IPS-20b (cell line): ENCODE results near the gene TMEM62.

Experiments
- H3K27ac ChIP-seq: one replicate; pipeline ENCODE4 v1.5.1; 2013; ENCODE audit warnings: low read length
- H3K27me3 ChIP-seq: 2 replicates; pipeline ENCODE4 v1.6.1; 2013; ENCODE audit warnings: mild to moderate bottlenecking, low read length, inconsistent platforms; ENCODE audit not compliant: insufficient read depth
- H3K36me3 ChIP-seq: 2 replicates; pipeline ENCODE4 v1.6.1; 2013; ENCODE audit warnings: low read depth, mild to moderate bottlenecking, inconsistent platforms, low read length, moderate library complexity; ENCODE audit not compliant: insufficient read depth
- H3K4me1 ChIP-seq: 2 replicates; pipeline ENCODE4 v1.6.1; 2013; ENCODE audit warnings: mild to moderate bottlenecking, control low read depth, inconsistent platforms, low read length, moderate library complexity; ENCODE audit not compliant: insufficient read depth
- H3K4me3 ChIP-seq: 2 replicates; pipeline ENCODE4 v1.5.1; 2013; ENCODE audit warnings: mild to moderate bottlenecking, low read length, inconsistent platforms
- H3K9ac ChIP-seq: 2 replicates; pipeline ENCODE4 v1.6.1; 2013; ENCODE audit warnings: low read depth, mild to moderate bottlenecking, inconsistent platforms, low read length, moderate library complexity
- H3K9me3 ChIP-seq: 2 replicates; pipeline ENCODE4 v1.6.1; 2013; ENCODE audit warnings: mild to moderate bottlenecking, low read depth, low read length, inconsistent platforms; ENCODE audit not compliant: insufficient read depth

TMEM62 gene

GRCh38 chr15:43199945-43200488 is 66.6 kb downstream of the TMEM62 start:
- H3K9me3 ChIP-seq, result no peaks in the 10 kb centered on the region
- peaks cover 17% of the 10 kb centered on the region for H3K36me3 ChIP-seq
- no peaks in the 10 kb centered on the region for H3K27me3 ChIP-seq
- no peak overlapping the region for H3K27ac ChIP-seq
- no peaks in the 10 kb centered on the region for H3K4me1 ChIP-seq
- H3K4me3 ChIP-seq, result no peak overlapping the region
- no peak overlapping the region for H3K9ac ChIP-seq

GRCh38 chr15:43204016-43204901 is 70.9 kb downstream of the TMEM62 start:
- Histone ChIP-seq H3K4me1 (no peaks in the 10 kb centered on the region), H3K4me3 (no peak overlapping the region), H3K36me3 (no peaks in the 10 kb centered on the region), H3K9me3 (no peaks in the 10 kb centered on the region), H3K27me3 (no peaks in the 10 kb centered on the region; the same call in 1 of the 2 replicates), H3K9ac (no peak overlapping the region), H3K27ac (no peak overlapping the region)

GRCh38 chr15:43206054-43206453 is 72.7 kb downstream of the TMEM62 start:
- H3K27ac ChIP-seq, result no peak overlapping the region
- H3K36me3 ChIP-seq, result no peaks in the 10 kb centered on the region
- no peaks in the 10 kb centered on the region for H3K4me1 ChIP-seq
- H3K9me3 ChIP-seq, result no peaks in the 10 kb centered on the region; the same call in 1 of the 2 replicates
- H3K4me3 ChIP-seq, result no peak overlapping the region
- H3K27me3 ChIP-seq, result no peaks in the 10 kb centered on the region; the same call in 1 of the 2 replicates
- H3K9ac ChIP-seq, result no peak overlapping the region

GRCh38 chr15:43207024-43207423 is 73.6 kb downstream of the TMEM62 start:
- Histone ChIP-seq H3K9ac (no peak overlapping the region), H3K4me1 (no peaks in the 10 kb centered on the region), H3K27me3 (no peaks in the 10 kb centered on the region; the same call in 1 of the 2 replicates), H3K9me3 (no peaks in the 10 kb centered on the region; the same call in 1 of the 2 replicates), H3K36me3 (no peaks in the 10 kb centered on the region), H3K27ac (no peak overlapping the region), H3K4me3 (no peak overlapping the region)

- Histone ChIP-seq H3K27ac (no peak overlapping the region), H3K4me3 (no peak overlapping the region), H3K36me3 (no peaks in the 10 kb centered on the region), H3K4me1 (no peaks in the 10 kb centered on the region), H3K27me3 (no peaks in the 10 kb centered on the region; the same call in 1 of the 2 replicates), H3K9me3 (no peaks in the 10 kb centered on the region; the same call in 1 of the 2 replicates), H3K9ac (no peak overlapping the region)
Measured at GRCh38 chr15:43208052-43209002, 74.9 kb downstream of the TMEM62 start.

- Histone ChIP-seq H3K4me1 (no peaks in the 10 kb centered on the region), H3K4me3 (no peak overlapping the region), H3K9ac (no peak overlapping the region), H3K27me3 (no peaks in the 10 kb centered on the region; the same call in 1 of the 2 replicates), H3K36me3 (no peaks in the 10 kb centered on the region), H3K27ac (no peak overlapping the region), H3K9me3 (no peaks in the 10 kb centered on the region; the same call in 1 of the 2 replicates)
Measured at GRCh38 chr15:43209059-43209824, 75.9 kb downstream of the TMEM62 start.

- Histone ChIP-seq H3K4me3 (no peak overlapping the region), H3K27me3 (no peaks in the 10 kb centered on the region; the same call in 1 of the 2 replicates)
Measured at GRCh38 chr15:43210172-43210745, 76.9 kb downstream of the TMEM62 start.

GRCh38 chr15:43210807-43211206 is 77.4 kb downstream of the TMEM62 start:
- no peaks in the 10 kb centered on the region for H3K4me1 ChIP-seq
- H3K4me3 ChIP-seq, result no peak overlapping the region
- no peak overlapping the region for H3K27ac ChIP-seq
- H3K9ac ChIP-seq, result no peak overlapping the region
- no peaks in the 10 kb centered on the region; the same call in 1 of the 2 replicates for H3K9me3 ChIP-seq
- H3K27me3 ChIP-seq, result no peaks in the 10 kb centered on the region; the same call in 1 of the 2 replicates
- no peaks in the 10 kb centered on the region for H3K36me3 ChIP-seq

More at GRCh38 chr15:43210172-43210745, 76.9 kb downstream of the TMEM62 start:
- no peaks in the 10 kb centered on the region; the same call in 1 of the 2 replicates for H3K9me3 ChIP-seq
- H3K9ac ChIP-seq, result no peak overlapping the region
- H3K4me1 ChIP-seq, result no peaks in the 10 kb centered on the region
- no peaks in the 10 kb centered on the region for H3K36me3 ChIP-seq
- no peak overlapping the region for H3K27ac ChIP-seq

- H3K36me3 ChIP-seq, result no peaks in the 10 kb centered on the region
- no peak overlapping the region for H3K9ac ChIP-seq
- H3K27me3 ChIP-seq, result no peaks in the 10 kb centered on the region; the same call in 1 of the 2 replicates
- no peaks in the 10 kb centered on the region for H3K4me1 ChIP-seq
- no peaks in the 10 kb centered on the region; the same call in 1 of the 2 replicates for H3K9me3 ChIP-seq
- H3K27ac ChIP-seq, result no peak overlapping the region
- no peak overlapping the region for H3K4me3 ChIP-seq
Measured at GRCh38 chr15:43211224-43211735, 77.9 kb downstream of the TMEM62 start.

GRCh38 chr15:43212299-43212698 is 78.9 kb downstream of the TMEM62 start:
- Histone ChIP-seq H3K9me3 (no peaks in the 10 kb centered on the region; the same call in 1 of the 2 replicates), H3K4me1 (no peaks in the 10 kb centered on the region), H3K9ac (no peak overlapping the region), H3K27ac (no peak overlapping the region), H3K27me3 (no peaks in the 10 kb centered on the region; the same call in 1 of the 2 replicates), H3K36me3 (no peaks in the 10 kb centered on the region), H3K4me3 (no peak overlapping the region)
